H9 (cell line): ENCODE data around the gene PKP3. TPM values are rescaled to one million over a fixed set of nuclear protein-coding genes. Genes with fewer than 3 reads are reported as not detected.

ENCODE experiments used
- DNase-seq: peaks from one replicate; pipeline ENCODE4 v3.0.0-alpha.2; 2017
- H2AFZ ChIP-seq: one replicate; pipeline ENCODE4 v1.6.1; 2013; ENCODE audit warnings: mild to moderate bottlenecking, low read length, control low read depth, moderate library complexity
- H2AK5ac ChIP-seq: 2 replicates; pipeline ENCODE4 v1.6.1; 2013; ENCODE audit warnings: low read length, control low read depth, mixed read lengths; ENCODE audit not compliant: insufficient read length
- H2BK120ac ChIP-seq: one replicate; pipeline ENCODE4 v1.6.1; 2013; ENCODE audit warnings: low read depth, mild to moderate bottlenecking, low read length, control low read depth, inconsistent platforms; ENCODE audit not compliant: poor library complexity, severe bottlenecking
- H2BK12ac ChIP-seq: 2 replicates; pipeline ENCODE4 v1.6.1; 2013; ENCODE audit warnings: low read length, control low read depth, mixed read lengths, low read depth; ENCODE audit not compliant: insufficient read length
- H2BK15ac ChIP-seq: 2 replicates; pipeline ENCODE4 v1.6.1; 2013; ENCODE audit warnings: low read depth, low read length, control low read depth
- H2BK20ac ChIP-seq: one replicate; pipeline ENCODE4 v1.6.1; 2013; ENCODE audit warnings: low read depth, mild to moderate bottlenecking, low read length, control low read depth, inconsistent platforms; ENCODE audit not compliant: poor library complexity, severe bottlenecking
- H2BK5ac ChIP-seq: 2 replicates; pipeline ENCODE4 v1.6.1; 2013; ENCODE audit warnings: low read length, control low read depth, mixed read lengths; ENCODE audit not compliant: insufficient read length
- H3K14ac ChIP-seq: 2 replicates; pipeline ENCODE4 v1.6.1; 2013; ENCODE audit warnings: low read length, control low read depth; ENCODE audit not compliant: insufficient read depth
- H3K18ac ChIP-seq: 2 replicates; pipeline ENCODE4 v1.6.1; 2013; ENCODE audit warnings: low read depth, mild to moderate bottlenecking, mixed read lengths, low read length, control low read depth; ENCODE audit not compliant: insufficient read length
- H3K23ac ChIP-seq: 2 replicates; pipeline ENCODE4 v1.6.1; 2013; ENCODE audit warnings: low read length, control low read depth, mixed read lengths, low read depth; ENCODE audit not compliant: insufficient read length
- H3K23me2 ChIP-seq: 2 replicates; pipeline ENCODE4 v1.6.1; 2013; ENCODE audit warnings: low read depth, mild to moderate bottlenecking, mixed read lengths, low read length, control low read depth; ENCODE audit not compliant: insufficient read length, poor library complexity, severe bottlenecking
- H3K27ac ChIP-seq: 2 replicates; pipeline ENCODE4 v1.5.1; 2013; ENCODE audit warnings: low read length, control low read depth, mixed read lengths, low read depth; ENCODE audit not compliant: insufficient read length
- H3K27me3 ChIP-seq: 2 replicates; pipeline ENCODE4 v1.6.1; 2013; ENCODE audit warnings: low read length, control low read depth, inconsistent platforms; ENCODE audit not compliant: insufficient read depth
- H3K4ac ChIP-seq: 2 replicates; pipeline ENCODE4 v1.6.1; 2013; ENCODE audit warnings: low read depth, mild to moderate bottlenecking, control low read depth, inconsistent platforms, low read length, moderate library complexity
- H3K4me1 ChIP-seq: 2 replicates; pipeline ENCODE4 v1.6.1; 2013; ENCODE audit warnings: low read length, control low read depth, inconsistent platforms; ENCODE audit not compliant: insufficient read depth
- H3K4me2 ChIP-seq: 2 replicates; pipeline ENCODE4 v1.6.1; 2013; ENCODE audit warnings: low read length, control low read depth, mixed read lengths; ENCODE audit not compliant: insufficient read length, insufficient read depth
- H3K56ac ChIP-seq: 2 replicates; pipeline ENCODE4 v1.6.1; 2013; ENCODE audit warnings: low read depth, mild to moderate bottlenecking, mixed read lengths, low read length, control low read depth; ENCODE audit not compliant: insufficient read length
- H3K79me1 ChIP-seq: 2 replicates; pipeline ENCODE4 v1.6.1; 2013; ENCODE audit warnings: low read depth, mild to moderate bottlenecking, moderate library complexity, low read length, control low read depth, inconsistent platforms; ENCODE audit not compliant: insufficient read depth, poor library complexity, severe bottlenecking
- H3K79me2 ChIP-seq: 2 replicates; pipeline ENCODE4 v1.6.1; 2013; ENCODE audit warnings: low read length, control low read depth, inconsistent platforms; ENCODE audit not compliant: insufficient read depth
- H3K9ac ChIP-seq: 2 replicates; pipeline ENCODE4 v1.6.1; 2013; ENCODE audit warnings: low read length, control low read depth, mixed read lengths; ENCODE audit not compliant: insufficient read length; ENCODE audit errors: extremely low read depth
- H3K9me3 ChIP-seq: one replicate; pipeline ENCODE4 v1.6.1; 2013; ENCODE audit warnings: low read depth, low read length, inconsistent platforms; ENCODE audit not compliant: control insufficient read depth
- H3T11ph ChIP-seq: one replicate; pipeline ENCODE4 v1.6.1; 2013; ENCODE audit warnings: mild to moderate bottlenecking, low read length, control low read depth, inconsistent platforms
- H4K20me1 ChIP-seq: one replicate; pipeline ENCODE4 v1.6.1; 2013; ENCODE audit not compliant: control insufficient read depth, insufficient read length, insufficient read depth
- H4K5ac ChIP-seq: 2 replicates; pipeline ENCODE4 v1.6.1; 2013; ENCODE audit warnings: low read depth, mild to moderate bottlenecking, mixed read lengths, low read length, control low read depth; ENCODE audit not compliant: insufficient read length
- H4K8ac ChIP-seq: replicated peaks from 2 replicates; pipeline ENCODE4 v1.6.1; 2013; ENCODE audit warnings: low read length, control low read depth, mixed read lengths, low read depth; ENCODE audit not compliant: insufficient read length
- H4K91ac ChIP-seq: 2 replicates; pipeline ENCODE4 v1.6.1; 2013; ENCODE audit warnings: low read depth, mild to moderate bottlenecking, moderate library complexity, mixed read lengths, low read length, control low read depth; ENCODE audit not compliant: insufficient read length
- H3K27ac Mint-ChIP-seq, 3 experiments: 2 replicates in 2 of 3; 3 replicates in 1 of 3; pipeline ENCODE4 v1.8.0; 2020 to 2021; ENCODE audit warnings: mixed read lengths in 3 of 3, mild to moderate bottlenecking in 1 of 3, moderate library complexity in 1 of 3
- H3K27me3 Mint-ChIP-seq: 2 replicates; pipeline ENCODE4 v1.8.0; 2021; ENCODE audit warnings: low read depth, mild to moderate bottlenecking, moderate library complexity, mixed read lengths
- H3K36me3 Mint-ChIP-seq, 3 experiments: 2 replicates in 2 of 3; 3 replicates in 1 of 3; pipeline ENCODE4 v1.8.0; 2020 to 2021; ENCODE audit warnings: low read depth in 3 of 3, mixed read lengths in 3 of 3; ENCODE audit not compliant: insufficient read depth in 1 of 3
- H3K4me1 Mint-ChIP-seq, 2 experiments: 2 replicates each; pipeline ENCODE4 v1.8.0; 2020; ENCODE audit warnings: mixed read lengths in 2 of 2
- H3K4me3 Mint-ChIP-seq, 2 experiments: 2 replicates in 1 of 2; 3 replicates in 1 of 2; pipeline ENCODE4 v1.8.0; 2020 to 2021; ENCODE audit warnings: mild to moderate bottlenecking in 2 of 2, mixed read lengths in 2 of 2, moderate library complexity in 1 of 2
- H3K9me3 Mint-ChIP-seq, 2 experiments: 2 replicates in 1 of 2; 3 replicates in 1 of 2; pipeline ENCODE4 v1.8.0; 2020; ENCODE audit warnings: mild to moderate bottlenecking in 2 of 2, mixed read lengths in 2 of 2, moderate library complexity in 1 of 2
- WGBS: extraction: QIAGEN DNeasy Blood & Tissue Kit; methylation state at CpG from one replicate; pipeline ENCODE4 v1.1.7; 2013; ENCODE audit warnings: missing lambda C conversion rate, low lambda C conversion rate, mixed read lengths; ENCODE audit not compliant: insufficient read length; ENCODE audit errors: extremely low coverage; 5-methylcytosine and 5-hydroxymethylcytosine counted together
- total RNA-seq: library from RNA; stranded (reverse); gene quantifications from 2 replicates; pipeline ENCODE4 v1.2.1, GENCODE V29; 2021
- TF ChIP-seq, protein P1 (sequence below): fragments of 200-600 bp; sonication (generic); conservative IDR thresholded peaks from 3 replicates; pipeline ENCODE4 v1.8.0; 2021; ENCODE audit warnings: antibody characterized with exemption, mild to moderate bottlenecking

The PKP3 gene
- total RNA-seq, 1 experiment from 2014 or later: 41.7 TPM

DNA sequence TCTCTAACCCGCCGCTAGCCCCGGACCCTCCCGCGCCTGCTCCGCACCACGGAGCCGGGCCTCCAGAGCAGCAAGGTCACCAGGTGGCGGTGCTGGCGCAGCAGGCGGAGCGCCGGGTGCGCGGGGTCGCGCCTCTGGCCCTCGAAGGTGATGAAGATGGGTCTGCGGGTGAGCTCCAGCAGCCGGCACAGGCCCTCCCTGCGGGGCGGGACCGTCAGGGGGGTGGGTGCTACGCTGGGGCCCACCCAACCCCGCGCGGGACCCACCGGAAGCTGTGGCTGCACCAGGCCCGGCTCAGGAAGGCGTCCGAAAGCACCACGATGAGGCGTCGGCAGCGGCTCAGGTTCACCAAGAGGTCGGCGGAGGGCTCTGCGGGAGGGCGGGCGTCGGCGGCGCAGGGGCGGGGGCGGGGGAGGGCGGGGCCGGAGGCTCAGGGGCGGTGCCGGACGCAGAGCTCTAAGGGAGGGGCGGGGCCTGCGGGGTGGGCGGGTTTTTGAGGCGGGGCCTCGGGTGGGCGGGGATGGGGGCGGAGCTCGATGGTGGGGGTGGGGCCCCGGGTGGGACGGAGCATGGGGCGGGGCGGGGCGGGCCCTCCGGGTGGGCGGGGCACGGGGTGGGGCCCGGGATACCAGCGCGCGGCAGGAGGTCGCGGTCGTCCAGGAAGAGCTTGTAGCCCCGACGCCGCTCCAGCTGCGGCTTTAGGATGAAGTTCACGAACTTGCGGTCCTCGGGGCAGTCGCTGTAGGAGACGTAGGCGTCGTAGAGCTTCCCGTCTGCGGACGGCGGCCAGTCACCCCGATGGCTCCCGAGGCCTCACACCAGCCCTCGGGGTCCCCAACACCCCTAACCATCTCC lies 13.0 kb downstream of the PKP3 start:
- DNase-seq: peak; percentile 91
- Mint-ChIP-seq H3K4me1 (peaks cover 2 to 5% of the 10 kb centered on the region in 2 experiments; a peak in 3 of 4 replicates), H3K27ac (no peak overlapping the region), H3K9me3 (no peaks in the 10 kb centered on the region), H3K36me3 (peaks cover 0 to 2% (median 0%) of the 10 kb centered on the region in 3 experiments; a peak in 3 of 7 replicates), H3K27me3 (0 out of 2 replicates have a peak, but pooled peaks cover 2% of the 10 kb centered on the region), H3K4me3 (peak overlapping the region; percentile 22 to 29; a peak in 2 of 5 replicates)
- Histone ChIP-seq H2AFZ (no peak overlapping the region), H3K9me3 (no peaks in the 10 kb centered on the region), H3K23ac (no peak overlapping the region), H2BK5ac (no peak overlapping the region), H3K23me2 (peaks cover 8% of the 10 kb centered on the region), H3T11ph (no peak overlapping the region), H3K14ac (no peak overlapping the region; the same call in 1 of the 2 replicates), H3K79me1 (no peaks in the 10 kb centered on the region), H3K4me2 (peak overlapping the region; percentile 18), H3K4ac (no peak overlapping the region), H2BK12ac (no peak overlapping the region), H2BK15ac (no peak overlapping the region), H4K5ac (no peak overlapping the region), H4K20me1 (no peaks in the 10 kb centered on the region), H3K27me3 (no peaks in the 10 kb centered on the region), H4K8ac (no peak overlapping the region), H3K18ac (no peak overlapping the region), H2BK120ac (no peak overlapping the region), H3K56ac (no peak overlapping the region), H3K79me2 (no peaks in the 10 kb centered on the region), H3K27ac (no peak overlapping the region), H3K9ac (no peak overlapping the region), H4K91ac (no peak overlapping the region), H3K4me1 (no peaks in the 10 kb centered on the region), H2BK20ac (no peak overlapping the region), H2AK5ac (no peak overlapping the region)
- TF ChIP-seq, protein P1, sequence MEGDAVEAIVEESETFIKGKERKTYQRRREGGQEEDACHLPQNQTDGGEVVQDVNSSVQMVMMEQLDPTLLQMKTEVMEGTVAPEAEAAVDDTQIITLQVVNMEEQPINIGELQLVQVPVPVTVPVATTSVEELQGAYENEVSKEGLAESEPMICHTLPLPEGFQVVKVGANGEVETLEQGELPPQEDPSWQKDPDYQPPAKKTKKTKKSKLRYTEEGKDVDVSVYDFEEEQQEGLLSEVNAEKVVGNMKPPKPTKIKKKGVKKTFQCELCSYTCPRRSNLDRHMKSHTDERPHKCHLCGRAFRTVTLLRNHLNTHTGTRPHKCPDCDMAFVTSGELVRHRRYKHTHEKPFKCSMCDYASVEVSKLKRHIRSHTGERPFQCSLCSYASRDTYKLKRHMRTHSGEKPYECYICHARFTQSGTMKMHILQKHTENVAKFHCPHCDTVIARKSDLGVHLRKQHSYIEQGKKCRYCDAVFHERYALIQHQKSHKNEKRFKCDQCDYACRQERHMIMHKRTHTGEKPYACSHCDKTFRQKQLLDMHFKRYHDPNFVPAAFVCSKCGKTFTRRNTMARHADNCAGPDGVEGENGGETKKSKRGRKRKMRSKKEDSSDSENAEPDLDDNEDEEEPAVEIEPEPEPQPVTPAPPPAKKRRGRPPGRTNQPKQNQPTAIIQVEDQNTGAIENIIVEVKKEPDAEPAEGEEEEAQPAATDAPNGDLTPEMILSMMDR: peak; percentile 39; the same call in 2 of the 3 replicates
- no CpG with 5 or more reads among the region's 91 CpGs for WGBS
